HepG2 (cell line): Measurements from ENCODE around the gene C1QTNF5. TPM values are rescaled to one million over a fixed set of nuclear protein-coding genes. Genes with fewer than 3 reads are reported as not detected.

Experiments
- HMGA1 ChIP-seq: sonication (generic); formaldehyde crosslinking; conservative IDR thresholded peaks from 2 replicates; pipeline ENCODE4 v1.4.0; 2020; ENCODE audit warnings: missing genetic modification reagents
- ISX ChIP-seq: sonication (generic); formaldehyde crosslinking; conservative IDR thresholded peaks from 2 replicates; pipeline ENCODE4 v1.5.0; 2020; ENCODE audit warnings: missing genetic modification reagents
- KDM3A ChIP-seq: IDR thresholded peaks from 2 replicates; pipeline ENCODE4 v1.6.1; 2018; ENCODE audit warnings: low read depth, missing compliant biosample characterization
- MEIS2 ChIP-seq: sonication (generic); formaldehyde crosslinking; IDR thresholded peaks from 2 replicates; pipeline ENCODE4 v1.9.0; 2021; ENCODE audit warnings: mild to moderate bottlenecking, missing genetic modification reagents
- SOX13 ChIP-seq, 3 experiments: fragments of 450-650 bp in 1 of 3; sonication (generic) in 1 of 3; formaldehyde crosslinking in 1 of 3; IDR thresholded peaks in 2 of 3; conservative IDR thresholded peaks in 1 of 3; 2 replicates each; pipeline versions ENCODE4 v1.5.0 to v1.6.1; 2016 to 2020; ENCODE audit warnings: antibody characterized with exemption in 1 of 3, mild to moderate bottlenecking in 1 of 3, missing compliant biosample characterization in 1 of 3, missing genetic modification reagents in 1 of 3, moderate library complexity in 1 of 3
- SRSF1 ChIP-seq: fragments of 200-400 bp; formaldehyde crosslinking; optimal IDR thresholded peaks from 2 replicates; pipeline ENCODE3; 2017; ENCODE audit warnings: mild to moderate bottlenecking, low read depth, low read length, moderate library complexity
- TBX3 ChIP-seq: fragments of 450-650 bp; IDR thresholded peaks from 2 replicates; pipeline ENCODE4 v1.6.1; 2017; ENCODE audit warnings: antibody characterized with exemption, mild to moderate bottlenecking, inconsistent platforms, borderline replicate concordance
- XRCC5 ChIP-seq: fragments of 200-400 bp; formaldehyde crosslinking; optimal IDR thresholded peaks from 2 replicates; pipeline ENCODE3; 2017; ENCODE audit warnings: mild to moderate bottlenecking, low read length
- ZMYM3 ChIP-seq: sonication (generic); formaldehyde crosslinking; IDR thresholded peaks from 2 replicates; pipeline ENCODE4 v1.5.1; 2020; ENCODE audit warnings: mild to moderate bottlenecking, missing genetic modification reagents
- ZNF143 ChIP-seq: sonication (generic); formaldehyde crosslinking; IDR thresholded peaks from 2 replicates; pipeline ENCODE4 v1.4.0; 2020; ENCODE audit warnings: missing genetic modification reagents
- ZNF644 ChIP-seq: IDR thresholded peaks from 2 replicates; pipeline ENCODE4 v1.6.1; 2016; ENCODE audit warnings: low read depth
- polyA plus RNA-seq, 8 experiments: library from polyadenylated mRNA; depleted of rRNA in 3 of 8; stranded (reverse) in 7 of 8; unstranded in 1 of 8; fragments of >200 nt; fragmentation: Illumina TruSeq in 4 of 8; extraction: Trizol in 4 of 8; gene quantifications; 2 replicates each; pipeline versions ENCODE4 v1.2.1 to v1.2.3, GENCODE V29; 2011 to 2016; ENCODE audit warnings: low read depth in 4 of 8, missing spikeins in 1 of 8, mixed read lengths in 1 of 8; ENCODE audit not compliant: insufficient read depth in 1 of 8
- total RNA-seq, 5 experiments: library from RNA; depleted of rRNA; stranded (reverse); fragments of >200 nt; fragmentation: Illumina TruSeq; extraction: Trizol; gene quantifications; 2 replicates each; pipeline ENCODE4 v1.2.3, GENCODE V29; 2016; ENCODE audit warnings: low read depth in 1 of 5
- TF ChIP-seq, protein P1 (sequence below): sonication (generic); formaldehyde crosslinking; IDR thresholded peaks from 2 replicates; pipeline ENCODE4 v1.9.0; 2021; ENCODE audit warnings: mild to moderate bottlenecking, missing genetic modification reagents
- TF ChIP-seq, protein P2 (sequence below): sonication (generic); formaldehyde crosslinking; IDR thresholded peaks from 2 replicates; pipeline ENCODE4 v1.4.0; 2020; ENCODE audit warnings: missing genetic modification reagents
- TF ChIP-seq, protein P3 (sequence below): sonication (generic); formaldehyde crosslinking; IDR thresholded peaks from 2 replicates; pipeline ENCODE4 v1.8.1; 2023; ENCODE audit warnings: mild to moderate bottlenecking, inconsistent platforms, moderate library complexity, missing genetic modification reagents, borderline replicate concordance
- TF ChIP-seq, protein P4 (sequence below): sonication (generic); formaldehyde crosslinking; IDR thresholded peaks from 2 replicates; pipeline ENCODE4 v1.5.0; 2020; ENCODE audit warnings: mild to moderate bottlenecking, missing genetic modification reagents, borderline replicate concordance

The C1QTNF5 gene
- total and polyA plus RNA-seq, 2 of the 13 experiments (the other 11 are each of a cell fraction or from before 2014, with no cell fraction given) = 0.86 to 1.2 TPM

DNA sequence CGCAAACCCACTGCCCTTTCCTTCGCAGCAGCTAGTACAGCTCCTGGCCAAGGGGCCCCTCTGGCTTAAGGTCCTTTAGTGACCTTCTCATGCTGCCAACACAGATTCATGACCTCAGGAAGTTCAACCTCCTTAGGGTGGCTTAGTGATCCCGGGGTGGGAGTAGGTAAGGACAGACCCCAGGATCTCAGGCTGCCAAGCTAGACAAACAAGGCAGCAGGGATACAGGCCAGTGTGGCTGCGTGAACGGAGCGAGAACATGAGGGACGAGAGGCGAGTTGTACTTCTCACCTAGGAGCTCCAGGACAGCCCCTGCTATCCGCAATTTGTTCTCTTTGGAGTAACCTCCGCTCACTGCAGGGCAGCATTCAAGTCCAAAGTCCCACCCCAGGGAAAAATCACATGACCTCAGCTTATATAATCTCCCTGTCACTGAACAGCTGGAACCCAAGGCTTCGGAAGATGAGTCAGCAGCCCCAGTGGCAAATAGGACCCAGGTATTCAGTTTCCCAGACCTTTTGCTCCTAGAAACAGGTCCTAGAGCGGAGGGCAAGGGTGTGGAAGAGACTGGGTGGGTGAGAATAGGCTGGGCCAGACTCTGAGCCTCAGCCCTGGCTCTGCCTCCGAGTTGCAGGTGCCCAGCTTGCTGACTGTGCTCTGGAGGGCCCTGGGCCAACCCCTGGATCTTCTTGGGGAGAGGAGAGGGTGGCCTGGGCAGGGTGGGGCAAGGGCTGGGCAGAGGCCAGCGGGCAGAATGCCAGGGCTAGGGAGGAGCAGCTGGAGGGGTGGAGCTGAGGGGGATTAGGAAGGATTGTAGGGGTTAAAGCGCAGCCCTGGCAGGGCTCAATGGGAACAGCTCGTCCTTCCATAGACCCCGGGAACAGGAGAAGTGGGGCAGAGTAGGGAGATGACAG is 27.7 kb upstream of the C1QTNF5 start (continued):
- TF ChIP-seq SOX13 (IDR thresholded peaks at IDR 0.05) (no peak), SOX13 (CRISPR knock-in tag; conservative IDR thresholded peaks at IDR 0.05 in 1 of 2, IDR thresholded peaks at IDR 0.05 in 1 of 2) (peak in 1 of 2 experiments; percentile 56; a peak in 1 of 4 replicates), ISX (CRISPR knock-in tag) (no peak), MEIS2 (CRISPR knock-in tag) (peak; percentile 83), XRCC5 (peak; percentile 65), TBX3 (peak; percentile 7; the same call in 1 of the 2 replicates), ZNF143 (CRISPR knock-in tag) (no peak), ZMYM3 (CRISPR knock-in tag) (no peak), SRSF1 (peak; percentile 57), HMGA1 (CRISPR knock-in tag) (no peak), ZNF644 (CRISPR knock-in tag) (0 out of 2 replicates have a peak, but pooled peaks have one; percentile 15), KDM3A (CRISPR knock-in tag) (peak; percentile 52; the same call in 1 of the 2 replicates)
- TF ChIP-seq, protein P1, sequence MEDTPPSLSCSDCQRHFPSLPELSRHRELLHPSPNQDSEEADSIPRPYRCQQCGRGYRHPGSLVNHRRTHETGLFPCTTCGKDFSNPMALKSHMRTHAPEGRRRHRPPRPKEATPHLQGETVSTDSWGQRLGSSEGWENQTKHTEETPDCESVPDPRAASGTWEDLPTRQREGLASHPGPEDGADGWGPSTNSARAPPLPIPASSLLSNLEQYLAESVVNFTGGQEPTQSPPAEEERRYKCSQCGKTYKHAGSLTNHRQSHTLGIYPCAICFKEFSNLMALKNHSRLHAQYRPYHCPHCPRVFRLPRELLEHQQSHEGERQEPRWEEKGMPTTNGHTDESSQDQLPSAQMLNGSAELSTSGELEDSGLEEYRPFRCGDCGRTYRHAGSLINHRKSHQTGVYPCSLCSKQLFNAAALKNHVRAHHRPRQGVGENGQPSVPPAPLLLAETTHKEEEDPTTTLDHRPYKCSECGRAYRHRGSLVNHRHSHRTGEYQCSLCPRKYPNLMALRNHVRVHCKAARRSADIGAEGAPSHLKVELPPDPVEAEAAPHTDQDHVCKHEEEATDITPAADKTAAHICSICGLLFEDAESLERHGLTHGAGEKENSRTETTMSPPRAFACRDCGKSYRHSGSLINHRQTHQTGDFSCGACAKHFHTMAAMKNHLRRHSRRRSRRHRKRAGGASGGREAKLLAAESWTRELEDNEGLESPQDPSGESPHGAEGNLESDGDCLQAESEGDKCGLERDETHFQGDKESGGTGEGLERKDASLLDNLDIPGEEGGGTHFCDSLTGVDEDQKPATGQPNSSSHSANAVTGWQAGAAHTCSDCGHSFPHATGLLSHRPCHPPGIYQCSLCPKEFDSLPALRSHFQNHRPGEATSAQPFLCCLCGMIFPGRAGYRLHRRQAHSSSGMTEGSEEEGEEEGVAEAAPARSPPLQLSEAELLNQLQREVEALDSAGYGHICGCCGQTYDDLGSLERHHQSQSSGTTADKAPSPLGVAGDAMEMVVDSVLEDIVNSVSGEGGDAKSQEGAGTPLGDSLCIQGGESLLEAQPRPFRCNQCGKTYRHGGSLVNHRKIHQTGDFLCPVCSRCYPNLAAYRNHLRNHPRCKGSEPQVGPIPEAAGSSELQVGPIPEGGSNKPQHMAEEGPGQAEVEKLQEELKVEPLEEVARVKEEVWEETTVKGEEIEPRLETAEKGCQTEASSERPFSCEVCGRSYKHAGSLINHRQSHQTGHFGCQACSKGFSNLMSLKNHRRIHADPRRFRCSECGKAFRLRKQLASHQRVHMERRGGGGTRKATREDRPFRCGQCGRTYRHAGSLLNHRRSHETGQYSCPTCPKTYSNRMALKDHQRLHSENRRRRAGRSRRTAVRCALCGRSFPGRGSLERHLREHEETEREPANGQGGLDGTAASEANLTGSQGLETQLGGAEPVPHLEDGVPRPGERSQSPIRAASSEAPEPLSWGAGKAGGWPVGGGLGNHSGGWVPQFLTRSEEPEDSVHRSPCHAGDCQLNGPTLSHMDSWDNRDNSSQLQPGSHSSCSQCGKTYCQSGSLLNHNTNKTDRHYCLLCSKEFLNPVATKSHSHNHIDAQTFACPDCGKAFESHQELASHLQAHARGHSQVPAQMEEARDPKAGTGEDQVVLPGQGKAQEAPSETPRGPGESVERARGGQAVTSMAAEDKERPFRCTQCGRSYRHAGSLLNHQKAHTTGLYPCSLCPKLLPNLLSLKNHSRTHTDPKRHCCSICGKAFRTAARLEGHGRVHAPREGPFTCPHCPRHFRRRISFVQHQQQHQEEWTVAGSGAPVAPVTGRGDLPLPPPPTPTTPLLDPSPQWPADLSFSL (CRISPR knock-in tag) = no peak
- TF ChIP-seq, protein P2, sequence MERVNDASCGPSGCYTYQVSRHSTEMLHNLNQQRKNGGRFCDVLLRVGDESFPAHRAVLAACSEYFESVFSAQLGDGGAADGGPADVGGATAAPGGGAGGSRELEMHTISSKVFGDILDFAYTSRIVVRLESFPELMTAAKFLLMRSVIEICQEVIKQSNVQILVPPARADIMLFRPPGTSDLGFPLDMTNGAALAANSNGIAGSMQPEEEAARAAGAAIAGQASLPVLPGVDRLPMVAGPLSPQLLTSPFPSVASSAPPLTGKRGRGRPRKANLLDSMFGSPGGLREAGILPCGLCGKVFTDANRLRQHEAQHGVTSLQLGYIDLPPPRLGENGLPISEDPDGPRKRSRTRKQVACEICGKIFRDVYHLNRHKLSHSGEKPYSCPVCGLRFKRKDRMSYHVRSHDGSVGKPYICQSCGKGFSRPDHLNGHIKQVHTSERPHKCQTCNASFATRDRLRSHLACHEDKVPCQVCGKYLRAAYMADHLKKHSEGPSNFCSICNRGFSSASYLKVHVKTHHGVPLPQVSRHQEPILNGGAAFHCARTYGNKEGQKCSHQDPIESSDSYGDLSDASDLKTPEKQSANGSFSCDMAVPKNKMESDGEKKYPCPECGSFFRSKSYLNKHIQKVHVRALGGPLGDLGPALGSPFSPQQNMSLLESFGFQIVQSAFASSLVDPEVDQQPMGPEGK = peak; percentile 64
- TF ChIP-seq, protein P3, sequence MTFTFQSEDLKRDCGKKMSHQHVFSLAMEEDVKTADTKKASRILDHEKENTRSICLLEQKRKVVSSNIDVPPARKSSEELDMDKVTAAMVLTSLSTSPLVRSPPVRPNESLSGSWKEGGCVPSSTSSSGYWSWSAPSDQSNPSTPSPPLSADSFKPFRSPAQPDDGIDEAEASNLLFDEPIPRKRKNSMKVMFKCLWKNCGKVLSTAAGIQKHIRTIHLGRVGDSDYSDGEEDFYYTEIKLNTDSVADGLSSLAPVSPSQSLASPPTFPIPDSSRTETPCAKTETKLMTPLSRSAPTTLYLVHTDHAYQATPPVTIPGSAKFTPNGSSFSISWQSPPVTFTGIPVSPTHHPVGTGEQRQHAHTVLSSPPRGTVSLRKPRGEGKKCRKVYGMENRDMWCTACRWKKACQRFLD = no peak; the same call in 1 of the 2 replicates
- TF ChIP-seq, protein P4, sequence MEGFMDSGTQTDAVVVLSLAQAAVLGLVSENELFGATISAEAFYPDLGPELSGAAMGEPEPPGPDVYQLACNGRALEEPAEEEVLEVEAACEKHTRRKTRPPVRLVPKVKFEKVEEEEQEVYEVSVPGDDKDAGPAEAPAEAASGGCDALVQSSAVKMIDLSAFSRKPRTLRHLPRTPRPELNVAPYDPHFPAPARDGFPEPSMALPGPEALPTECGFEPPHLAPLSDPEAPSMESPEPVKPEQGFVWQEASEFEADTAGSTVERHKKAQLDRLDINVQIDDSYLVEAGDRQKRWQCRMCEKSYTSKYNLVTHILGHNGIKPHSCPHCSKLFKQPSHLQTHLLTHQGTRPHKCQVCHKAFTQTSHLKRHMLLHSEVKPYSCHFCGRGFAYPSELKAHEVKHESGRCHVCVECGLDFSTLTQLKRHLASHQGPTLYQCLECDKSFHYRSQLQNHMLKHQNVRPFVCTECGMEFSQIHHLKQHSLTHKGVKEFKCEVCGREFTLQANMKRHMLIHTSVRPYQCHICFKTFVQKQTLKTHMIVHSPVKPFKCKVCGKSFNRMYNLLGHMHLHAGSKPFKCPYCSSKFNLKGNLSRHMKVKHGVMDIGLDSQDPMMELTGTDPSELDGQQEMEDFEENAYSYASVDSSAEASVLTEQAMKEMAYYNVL (CRISPR knock-in tag) = peak; percentile 29; the same call in 1 of the 2 replicates
